Sigmoid colon (tissue), 4 donors: ENCODE results near the gene TBC1D16.

Source experiments
- CTCF ChIP-seq, 4 experiments: fragments of 450-650 bp in 3 of 4; fragments of 200-600 bp in 1 of 4; IDR thresholded peaks; one replicate each; pipeline ENCODE4 v1.5.1; 2016 to 2019; ENCODE audit warnings: antibody characterized with exemption in 4 of 4, mild to moderate bottlenecking in 3 of 4, moderate library complexity in 2 of 4
- POLR2A ChIP-seq, 2 donors: fragments of 450-650 bp; IDR thresholded peaks; one replicate each; pipeline ENCODE4 v1.6.1; 2016; ENCODE audit warnings: antibody characterized with exemption in 2 of 2, mild to moderate bottlenecking in 2 of 2, moderate library complexity in 2 of 2
- POLR2AphosphoS5 ChIP-seq, 4 donors: sonication (generic); formaldehyde crosslinking; IDR thresholded peaks; one replicate each; pipeline ENCODE4 v1.6.1; 2017; ENCODE audit warnings: antibody characterized with exemption in 4 of 4

GRCh38 chr17:79979221-79979741, 56.4 kb downstream of the TBC1D16 start:
- no peak for TF ChIP-seq POLR2AphosphoS5 (IDR thresholded peaks at IDR 0.05)
- TF ChIP-seq CTCF (IDR thresholded peaks at IDR 0.05): no peak
- no peak for TF ChIP-seq POLR2A (IDR thresholded peaks at IDR 0.05)
